Cardiac ventricle fibroblast (primary cell): ENCODE results near the gene REG4. TPM values are rescaled to one million over a fixed set of nuclear protein-coding genes. Genes with fewer than 3 reads are reported as not detected.

Experiments
- total RNA-seq: library from RNA; depleted of rRNA; stranded (reverse); fragments of >200 nt; gene quantifications from 2 replicates; pipeline ENCODE4 v1.2.3, GENCODE V29; 2015

REG4 gene
- not detected in 2 replicates for total RNA-seq

GRCh38 chr1:119811387-119811786 lies at the start of gene REG4:
TSS of gene REG4 (minus strand) at chr1:119811460. CDS start at chr1:119808769, 2,691 bp downstream.

DNA sequence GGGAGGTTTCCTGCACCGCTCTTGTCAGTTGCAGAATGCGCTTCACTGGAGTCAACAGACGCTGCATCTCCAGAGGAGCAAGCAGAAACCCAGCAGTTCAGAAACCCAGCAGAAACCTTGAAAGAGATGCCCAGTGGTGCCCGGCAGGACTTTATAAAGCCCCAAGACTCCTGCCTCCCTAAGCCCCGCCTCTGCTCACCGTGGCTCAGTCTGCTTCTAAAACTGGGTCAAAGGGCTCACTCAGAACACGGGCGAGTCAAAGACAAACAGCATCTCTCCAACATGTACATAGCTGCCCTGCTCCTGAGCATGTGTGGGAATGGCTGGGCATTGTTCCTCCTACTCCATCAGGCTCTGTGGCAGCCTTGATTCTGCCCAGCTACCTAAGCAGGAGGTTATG lies 42.5 kb downstream of the REG4 start, which contains the start of gene HMGCS2:
HMGCS2 (minus strand) TSS at position 128 of the 400 bp plus-strand sequence; CDS start at position 67, 61 bp downstream.

Other genes with a start within 250 kb of the REG4 start
- gene ZNF697, start 163.2 kb downstream of the REG4 start, total RNA-seq, result 6.4 and 8.0 TPM in 2 replicates
- gene PHGDH, start 99.5 kb downstream of the REG4 start, total RNA-seq, result 57.3 and 72.9 TPM in 2 replicates
- gene HMGCS2, start 42.6 kb downstream of the REG4 start, total RNA-seq, result not detected in 2 replicates
- gene ADAM30, start 85.1 kb upstream of the REG4 start, total RNA-seq, result not detected in 2 replicates